Neural crest cell (in vitro differentiated cells): ENCODE results near the gene POMGNT1. TPM values are rescaled to one million over a fixed set of nuclear protein-coding genes. Genes with fewer than 3 reads are reported as not detected.

Experiments
- DNase-seq: peaks from one replicate; pipeline ENCODE4 v3.0.0; 2021; ENCODE audit warnings: low read depth, mixed read lengths, low spot score
- H3K27ac Mint-ChIP-seq: one replicate; pipeline ENCODE4 v1.8.0; 2021; ENCODE audit warnings: mild to moderate bottlenecking, mixed read lengths; ENCODE audit not compliant: unreplicated experiment
- H3K27me3 Mint-ChIP-seq: 2 replicates; pipeline ENCODE4 v1.8.0; 2021; ENCODE audit warnings: low read depth, mild to moderate bottlenecking, mixed read lengths
- H3K36me3 Mint-ChIP-seq: 2 replicates; pipeline ENCODE4 v1.8.0; 2021; ENCODE audit warnings: low read depth, mild to moderate bottlenecking, mixed read lengths
- H3K4me1 Mint-ChIP-seq: 2 replicates; pipeline ENCODE4 v1.8.0; 2021; ENCODE audit warnings: mixed read lengths
- H3K4me3 Mint-ChIP-seq: one replicate; pipeline ENCODE4 v1.8.0; 2021; ENCODE audit warnings: mild to moderate bottlenecking, mixed read lengths
- H3K9me3 Mint-ChIP-seq: 2 replicates; pipeline ENCODE4 v1.8.0; 2021; ENCODE audit warnings: mixed read lengths
- CTCF ChIP-seq: fragments of 200-600 bp; sonication (generic); conservative IDR thresholded peaks from 2 replicates; pipeline ENCODE4 v1.5.0; 2021; ENCODE audit warnings: antibody characterized with exemption, mild to moderate bottlenecking
- total RNA-seq: library from RNA; stranded (reverse); gene quantifications from 2 replicates; pipeline ENCODE4 v1.2.1, GENCODE V29; 2021

The POMGNT1 gene
- total RNA-seq, 1 donor from 2014 or later: 86.7 TPM

- TF ChIP-seq CTCF: no peak
- H3K27me3 Mint-ChIP-seq: no peaks in the 10 kb centered on the region
- H3K4me1 Mint-ChIP-seq: peaks cover 55% of the 10 kb centered on the region
- no peaks in the 10 kb centered on the region for H3K9me3 Mint-ChIP-seq
- peak overlapping the region; percentile 73 for H3K4me3 Mint-ChIP-seq
- peaks cover 2% of the 10 kb centered on the region for H3K36me3 Mint-ChIP-seq
- peak; percentile 71 for DNase-seq
- H3K27ac Mint-ChIP-seq: peak overlapping the region; percentile 64
Measured at GRCh38 chr1:46221749-46222148, 23.5 kb upstream of the POMGNT1 start.

- TF ChIP-seq CTCF: no peak
- Mint-ChIP-seq H3K9me3 (no peaks in the 10 kb centered on the region), H3K4me3 (no peak overlapping the region), H3K36me3 (peaks cover 4% of the 10 kb centered on the region), H3K27ac (peak overlapping the region; percentile 64), H3K27me3 (no peaks in the 10 kb centered on the region), H3K4me1 (peaks cover 55% of the 10 kb centered on the region)
- DNase-seq: no peak
Measured at GRCh38 chr1:46220808-46221207, 22.6 kb upstream of the POMGNT1 start.

DNA sequence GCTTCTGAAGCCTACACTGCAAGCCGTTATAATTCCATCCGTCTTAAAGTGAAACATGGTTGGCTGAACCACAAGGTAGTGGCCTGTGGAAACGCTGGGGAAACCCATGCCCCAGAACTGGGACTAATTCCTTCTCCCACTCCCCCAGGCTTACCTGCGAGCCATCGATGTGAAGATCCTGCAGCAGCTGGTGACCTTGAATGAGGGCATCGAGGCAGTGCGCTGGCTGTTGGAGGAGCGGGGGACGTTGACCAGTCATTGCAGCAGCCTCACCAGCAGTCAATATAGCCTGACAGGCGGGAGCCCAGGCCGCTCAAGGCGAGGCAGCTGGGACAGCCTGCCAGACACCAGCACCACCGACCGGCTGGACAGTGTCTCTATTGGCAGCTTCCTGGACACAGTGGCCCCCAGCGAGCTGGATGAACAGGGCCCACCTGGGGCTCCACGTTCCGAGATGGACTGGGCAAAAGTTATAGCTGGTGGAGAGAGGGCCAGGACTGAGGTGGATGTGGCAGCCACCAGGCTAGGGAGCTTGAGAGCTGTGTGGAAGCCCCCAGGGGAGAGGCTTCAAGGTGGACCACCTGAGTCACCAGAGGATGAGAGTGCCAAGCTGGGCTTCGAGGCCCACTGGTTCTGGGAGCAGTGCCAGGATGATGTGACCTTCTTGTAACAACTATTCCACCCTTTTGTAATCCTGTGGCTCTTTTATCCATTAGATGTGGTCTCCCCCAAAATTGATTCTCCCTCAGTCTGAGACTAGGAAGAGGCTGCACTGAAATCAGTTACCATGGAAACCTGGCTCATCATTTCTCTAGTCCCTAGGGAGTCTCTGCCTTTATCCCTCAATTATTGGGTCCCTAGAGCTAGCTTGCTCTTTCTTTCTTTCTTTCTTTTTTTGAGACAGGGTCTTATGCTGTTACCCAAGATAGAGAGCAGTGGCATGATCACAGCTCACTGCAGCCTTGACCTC lies 21.6 kb upstream of the POMGNT1 start:
- H3K4me3 Mint-ChIP-seq: no peak overlapping the region
- H3K9me3 Mint-ChIP-seq: peaks cover 3% of the 10 kb centered on the region
- H3K4me1 Mint-ChIP-seq: peaks cover 49% of the 10 kb centered on the region
- no peak for TF ChIP-seq CTCF
- no peak for DNase-seq
- no peaks in the 10 kb centered on the region for H3K27me3 Mint-ChIP-seq
- H3K36me3 Mint-ChIP-seq: peaks cover 7% of the 10 kb centered on the region
- H3K27ac Mint-ChIP-seq: peak overlapping the region; percentile 44

GRCh38 chr1:46218443-46218842 lies 20.2 kb upstream of the POMGNT1 start:
- no peak overlapping the region for H3K4me3 Mint-ChIP-seq
- no peak for DNase-seq
- H3K4me1 Mint-ChIP-seq: peaks cover 40% of the 10 kb centered on the region
- H3K9me3 Mint-ChIP-seq: peaks cover 3% of the 10 kb centered on the region
- no peak for TF ChIP-seq CTCF
- H3K36me3 Mint-ChIP-seq: peaks cover 7% of the 10 kb centered on the region
- H3K27me3 Mint-ChIP-seq: no peaks in the 10 kb centered on the region
- no peak overlapping the region for H3K27ac Mint-ChIP-seq

DNA sequence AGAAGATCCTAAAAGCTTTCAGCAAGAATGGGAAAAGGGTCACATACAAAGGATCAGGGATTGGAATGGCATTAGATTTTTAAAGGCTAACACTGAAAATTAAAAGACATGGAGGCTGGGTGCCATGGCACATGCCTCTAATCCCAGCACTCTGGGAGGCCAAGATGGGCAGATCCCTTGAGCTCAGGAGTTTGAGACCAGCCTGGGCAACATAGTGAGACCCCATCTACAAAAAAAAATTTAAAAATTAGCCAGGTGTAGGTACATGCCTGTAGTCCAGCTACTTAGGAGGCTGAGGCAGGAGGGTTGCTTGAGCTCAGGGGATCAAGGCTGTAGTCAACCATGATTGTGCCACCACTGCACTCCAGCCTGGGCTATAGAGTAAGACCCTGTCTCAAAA lies 17.3 kb upstream of the POMGNT1 start:
- Mint-ChIP-seq H3K27ac (no peak overlapping the region), H3K27me3 (no peaks in the 10 kb centered on the region), H3K4me1 (peaks cover 12% of the 10 kb centered on the region), H3K9me3 (peaks cover 3% of the 10 kb centered on the region), H3K36me3 (peaks cover 7% of the 10 kb centered on the region), H3K4me3 (no peak overlapping the region)
- DNase-seq: no peak
- no peak for TF ChIP-seq CTCF
